OCI-LY7 (cell line): ENCODE measurements around the gene KCND3. TPM values are rescaled to one million over a fixed set of nuclear protein-coding genes. Genes with fewer than 3 reads are reported as not detected.
"Not testable (repeated sequence)": the region's sequence is repeated elsewhere in the genome, so short reads cannot be mapped to it uniquely, and the experiment has no call there.

Experiments
- BruUV-seq: library from RNA; stranded (reverse); fragments of 400-500 nt; replicated peaks from 2 replicates; lab custom pipeline; 2021; lab: Mats Ljungman, UMichigan
- CTCF ChIA-PET: fragments of 300-600 bp; sonication (Branson Sonifier 250); formaldehyde crosslinking; loops from one replicate; lab custom pipeline; 2022; ENCODE audit warnings: antibody characterized with exemption; ENCODE audit not compliant: unreplicated experiment; lab: Charles Lee
- POLR2A ChIA-PET: fragments of 300-600 bp; sonication (Branson Sonifier 250); formaldehyde crosslinking; loops from one replicate; lab custom pipeline; 2022; ENCODE audit warnings: antibody characterized with exemption; lab: Charles Lee
- DNase-seq: peaks from one replicate; pipeline ENCODE4 v3.0.0-alpha.2; 2015; ENCODE audit warnings: low spot score
- H2AFZ ChIP-seq: fragments of 200-600 bp; sonication (generic), shearing (Covaris generic); 2 replicates; pipeline ENCODE4 v1.6.1; 2014; ENCODE audit warnings: mild to moderate bottlenecking, antibody characterized with exemption, low read length, moderate library complexity
- H3K27ac ChIP-seq: fragments of 200-600 bp; sonication (generic); 2 replicates; pipeline ENCODE4 v1.5.1; 2014; ENCODE audit warnings: mixed run types, low read depth, mild to moderate bottlenecking, moderate library complexity, low read length, inconsistent platforms; ENCODE audit not compliant: poor library complexity, severe bottlenecking
- H3K36me3 ChIP-seq: fragments of 200-600 bp; sonication (generic); 2 replicates; pipeline ENCODE4 v1.6.1; 2014; ENCODE audit warnings: mild to moderate bottlenecking, antibody characterized with exemption, low read length, moderate library complexity, mixed read lengths; ENCODE audit not compliant: insufficient read depth
- H3K4me1 ChIP-seq: fragments of 200-600 bp; sonication (generic); 2 replicates; pipeline ENCODE4 v1.5.1; 2014; ENCODE audit warnings: mild to moderate bottlenecking, low read length; ENCODE audit not compliant: insufficient read depth, poor library complexity, severe bottlenecking
- H3K4me2 ChIP-seq: fragments of 200-600 bp; sonication (generic); 2 replicates; pipeline ENCODE4 v1.6.1; 2014; ENCODE audit warnings: mild to moderate bottlenecking, low read length
- H3K4me3 ChIP-seq: fragments of 200-600 bp; sonication (generic); 2 replicates; pipeline ENCODE4 v1.5.1; 2014; ENCODE audit warnings: mild to moderate bottlenecking, low read depth, low read length; ENCODE audit not compliant: poor library complexity, severe bottlenecking
- H3K79me2 ChIP-seq: fragments of 200-600 bp; sonication (generic); 2 replicates; pipeline ENCODE4 v1.6.1; 2016; ENCODE audit warnings: low read depth, mild to moderate bottlenecking, low read length, moderate library complexity, mixed read lengths; ENCODE audit not compliant: insufficient read depth
- H3K9me2 ChIP-seq: fragments of 200-600 bp; sonication (generic); 2 replicates; pipeline ENCODE4 v1.6.1; 2016; ENCODE audit warnings: mild to moderate bottlenecking, low read length, mixed read lengths; ENCODE audit not compliant: insufficient read depth
- H3K9me3 ChIP-seq: fragments of 200-600 bp; sonication (generic); 2 replicates; pipeline ENCODE4 v1.6.1; 2014; ENCODE audit warnings: mild to moderate bottlenecking, mixed run types, low read length, mixed read lengths
- H4K20me1 ChIP-seq: fragments of 200-600 bp; sonication (generic); 2 replicates; pipeline ENCODE4 v1.6.1; 2014; ENCODE audit warnings: mild to moderate bottlenecking, antibody characterized with exemption, low read length, moderate library complexity, mixed read lengths; ENCODE audit not compliant: insufficient read depth
- EZH2phosphoT487 ChIP-seq: fragments of 200-600 bp; sonication (generic); IDR thresholded peaks from 2 replicates; pipeline ENCODE4 v1.6.1; 2018; ENCODE audit warnings: low read depth, borderline replicate concordance, mild to moderate bottlenecking, mixed run types, antibody characterized with exemption, low read length, moderate library complexity, mixed read lengths
- intact Hi-C: fragments of 100-400 bp; cut with micrococcal nuclease; formaldehyde crosslinking; loops from one replicate; pipeline ENCODE4 v1.10.0; 2022; ENCODE audit not compliant: unreplicated experiment
- total RNA-seq, 2 experiments: library from RNA; depleted of rRNA in 1 of 2; stranded (reverse); fragments of >200 nt in 1 of 2; shearing (Covaris generic) in 1 of 2; gene quantifications; 2 replicates each; pipeline ENCODE4 v1.2.3, GENCODE V29; 2014 to 2022
- TF ChIP-seq, protein P1 (sequence below): fragments of 200-600 bp; sonication (generic); conservative IDR thresholded peaks from 2 replicates; pipeline ENCODE4 v1.5.1; 2014; ENCODE audit warnings: mild to moderate bottlenecking, antibody characterized with exemption, low read length, moderate library complexity, mixed read lengths

Gene KCND3
- total RNA-seq, 2 experiments from 2014 or later = not detected

DNA sequence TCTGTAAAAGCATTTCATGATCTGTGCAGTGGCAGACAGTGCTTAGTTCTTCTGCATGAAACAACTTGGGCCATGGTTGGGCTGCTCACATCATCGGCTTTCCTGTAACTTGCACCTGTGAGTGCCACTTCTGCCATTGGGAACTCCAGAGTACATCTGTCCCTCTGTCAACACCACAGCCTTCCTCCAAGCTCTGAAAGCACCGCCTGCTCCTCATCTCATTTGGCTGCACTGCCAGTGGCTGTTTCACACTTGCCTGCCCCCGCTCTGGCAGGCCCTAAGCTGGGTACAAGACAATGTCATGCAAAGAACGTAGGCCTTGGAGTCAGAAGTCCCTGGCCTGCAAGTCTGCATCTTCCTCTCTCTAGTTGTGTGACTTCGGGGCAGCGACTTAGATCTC, 187.4 kb downstream of the KCND3 start:
- H2AFZ ChIP-seq = no peak overlapping the region
- CTCF ChIA-PET = no interaction called here

DNA sequence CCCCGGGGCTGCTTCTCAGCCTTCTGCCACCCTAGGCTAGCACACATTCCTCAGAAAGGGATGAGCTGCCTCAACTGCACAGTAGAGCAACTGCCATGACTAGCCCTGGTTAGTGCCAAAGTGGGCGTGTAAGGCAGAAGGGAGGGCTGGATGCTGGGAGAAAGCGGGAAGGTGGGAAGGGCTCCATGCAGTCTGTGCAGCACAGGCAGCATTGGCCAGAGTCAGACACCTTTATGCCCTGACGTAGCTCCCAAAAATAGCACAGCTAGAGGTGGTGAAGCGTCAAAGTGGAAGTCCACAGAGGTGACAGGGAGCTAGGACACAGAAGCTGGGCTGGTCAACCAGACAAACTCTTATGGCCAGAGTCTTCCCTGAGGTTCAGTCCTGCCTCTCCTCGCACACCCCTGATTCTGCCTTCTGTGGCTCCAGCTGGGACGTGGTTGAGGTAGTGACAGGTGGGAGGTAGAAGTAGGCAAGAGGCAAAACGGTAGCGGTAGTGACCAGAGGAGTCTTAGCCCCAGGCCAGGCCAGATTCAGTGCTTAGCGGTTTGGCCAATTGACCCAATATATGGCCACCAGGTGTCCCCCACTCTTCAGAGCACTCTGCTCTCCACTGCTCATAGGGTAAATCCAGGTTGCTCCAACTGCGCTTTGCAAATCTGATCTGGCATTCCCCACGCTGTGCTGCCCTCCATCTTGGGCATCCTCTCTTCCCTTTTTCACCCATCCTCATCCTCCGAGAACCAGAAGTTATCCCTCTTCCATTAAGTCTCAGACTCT, 188.2 kb downstream of the KCND3 start:
- H3K9me3 ChIP-seq = no peaks in the 10 kb centered on the region
- ChIA-PET POLR2A (no interaction called here), CTCF (no interaction called here)
- no peaks in the 10 kb centered on the region for H3K4me1 ChIP-seq
- H4K20me1 ChIP-seq = no peaks in the 10 kb centered on the region
- no peak overlapping the region for H3K27ac ChIP-seq
- intact Hi-C loops = no loop called here
- no peak overlapping the region for H3K4me3 ChIP-seq
- no peak for DNase-seq
- BruUV-seq = no TSS peak
- no peaks in the 10 kb centered on the region for H3K79me2 ChIP-seq
- TF ChIP-seq, protein P1, sequence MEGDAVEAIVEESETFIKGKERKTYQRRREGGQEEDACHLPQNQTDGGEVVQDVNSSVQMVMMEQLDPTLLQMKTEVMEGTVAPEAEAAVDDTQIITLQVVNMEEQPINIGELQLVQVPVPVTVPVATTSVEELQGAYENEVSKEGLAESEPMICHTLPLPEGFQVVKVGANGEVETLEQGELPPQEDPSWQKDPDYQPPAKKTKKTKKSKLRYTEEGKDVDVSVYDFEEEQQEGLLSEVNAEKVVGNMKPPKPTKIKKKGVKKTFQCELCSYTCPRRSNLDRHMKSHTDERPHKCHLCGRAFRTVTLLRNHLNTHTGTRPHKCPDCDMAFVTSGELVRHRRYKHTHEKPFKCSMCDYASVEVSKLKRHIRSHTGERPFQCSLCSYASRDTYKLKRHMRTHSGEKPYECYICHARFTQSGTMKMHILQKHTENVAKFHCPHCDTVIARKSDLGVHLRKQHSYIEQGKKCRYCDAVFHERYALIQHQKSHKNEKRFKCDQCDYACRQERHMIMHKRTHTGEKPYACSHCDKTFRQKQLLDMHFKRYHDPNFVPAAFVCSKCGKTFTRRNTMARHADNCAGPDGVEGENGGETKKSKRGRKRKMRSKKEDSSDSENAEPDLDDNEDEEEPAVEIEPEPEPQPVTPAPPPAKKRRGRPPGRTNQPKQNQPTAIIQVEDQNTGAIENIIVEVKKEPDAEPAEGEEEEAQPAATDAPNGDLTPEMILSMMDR = no peak
- no peak for TF ChIP-seq EZH2phosphoT487
- no peak overlapping the region for H3K4me2 ChIP-seq
- H3K36me3 ChIP-seq = no peaks in the 10 kb centered on the region
- no peak overlapping the region for H2AFZ ChIP-seq
- H3K9me2 ChIP-seq = no peaks in the 10 kb centered on the region

More for the DNA sequence above, 187.4 kb downstream of the KCND3 start:
- H3K9me2 ChIP-seq = no peaks in the 10 kb centered on the region
- H3K4me2 ChIP-seq = no peak overlapping the region
- no peak overlapping the region for H3K4me3 ChIP-seq
- H3K36me3 ChIP-seq = no peaks in the 10 kb centered on the region
- DNase-seq = no peak
- intact Hi-C loops = no loop called here
- POLR2A ChIA-PET = interaction anchor here (0.5 kb wide), 1 partner anchor 1931 kb away, joined by 4 read pairs; no protein-coding TSS in a partner anchor
- H3K9me3 ChIP-seq = no peaks in the 10 kb centered on the region
- H4K20me1 ChIP-seq = no peaks in the 10 kb centered on the region
- H3K4me1 ChIP-seq = no peaks in the 10 kb centered on the region
- H3K27ac ChIP-seq = no peak overlapping the region
- TF ChIP-seq, protein P1 = no peak
- no peak for TF ChIP-seq EZH2phosphoT487
- no TSS peak for BruUV-seq
- H3K79me2 ChIP-seq = no peaks in the 10 kb centered on the region

DNA sequence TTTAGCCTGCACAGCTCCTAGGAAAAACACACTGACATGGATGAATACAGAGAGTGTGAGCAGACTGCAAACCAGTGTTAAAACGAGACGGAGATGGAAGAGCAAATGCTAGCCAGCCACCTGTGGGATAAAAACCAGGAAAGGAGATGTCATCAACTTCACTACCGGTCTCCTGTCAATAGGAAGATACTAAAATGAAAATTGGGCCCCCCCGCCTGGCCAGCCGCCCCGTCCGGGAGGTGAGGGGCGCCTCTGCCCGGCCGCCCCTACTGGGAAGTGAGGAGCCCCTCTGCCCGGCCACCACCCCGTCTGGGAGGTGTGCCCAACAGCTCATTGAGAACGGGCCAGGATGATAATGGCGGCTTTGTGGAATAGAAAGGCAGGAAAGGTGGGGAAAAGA, 189.7 kb downstream of the KCND3 start:
- H3K27ac ChIP-seq, H3K4me2 ChIP-seq, H3K4me1 ChIP-seq, intact Hi-C loops, H3K79me2 ChIP-seq, CTCF ChIA-PET, H3K9me2 ChIP-seq, H2AFZ ChIP-seq, DNase-seq, H4K20me1 ChIP-seq, H3K36me3 ChIP-seq, POLR2A ChIA-PET, H3K9me3 ChIP-seq, BruUV-seq, H3K4me3 ChIP-seq: not testable (repeated sequence)
